Right lobe of liver (tissue), 6 donors: Measurements from ENCODE around the gene CA9. TPM values are rescaled to one million over a fixed set of nuclear protein-coding genes. Genes with fewer than 3 reads are reported as not detected.

Experiments
- ATAC-seq, 4 donors: fragments of 200-7000 bp; cut with Tn5 transposase; one replicate each; pipeline ENCODE4 v1.9.1; 2020; ENCODE audit warnings: mild to moderate bottlenecking in 4 of 4, moderate library complexity in 4 of 4
- DNase-seq, 3 donors: peaks; one replicate each; pipeline ENCODE4 v3.0.0-alpha.2; 2020
- H3K27ac ChIP-seq, 3 donors: fragments of 200-600 bp; one replicate each; pipeline ENCODE4 v1.8.0; 2022
- H3K27me3 ChIP-seq, 2 donors: fragments of 200-600 bp; one replicate each; pipeline ENCODE4 v1.8.0; 2022
- H3K36me3 ChIP-seq, 4 donors: fragments of 200-600 bp; sonication (generic) in 1 of 4; one replicate each; pipeline versions ENCODE4 v1.5.1 to v1.8.0; 2017 to 2022; ENCODE audit warnings: control low read depth in 1 of 4
- H3K4me1 ChIP-seq, 4 donors: fragments of 200-600 bp; sonication (generic) in 1 of 4; one replicate each; pipeline versions ENCODE4 v1.5.1 to v1.8.0; 2017 to 2022; ENCODE audit warnings: control low read depth in 1 of 4
- H3K4me3 ChIP-seq, 3 donors: fragments of 200-600 bp; one replicate each; pipeline ENCODE4 v1.8.0; 2022
- H3K9me3 ChIP-seq, 4 donors: fragments of 200-600 bp; sonication (generic) in 1 of 4; one replicate each; pipeline versions ENCODE4 v1.5.1 to v1.8.0; 2017 to 2022; ENCODE audit warnings: control low read depth in 1 of 4
- POLR2A ChIP-seq: fragments of 450-650 bp; IDR thresholded peaks from one replicate; pipeline ENCODE4 v1.6.1; 2017; ENCODE audit warnings: antibody characterized with exemption, mild to moderate bottlenecking
- WGBS: methylation state at CpG from one replicate; pipeline ENCODE4 v1.1.6; 2018; ENCODE audit warnings: low coverage, low lambda C conversion rate; ENCODE audit not compliant: insufficient coverage; ENCODE audit errors: missing lambda C conversion rate; 5-methylcytosine and 5-hydroxymethylcytosine counted together
- intact Hi-C, 2 donors: fragments of 100-400 bp; cut with DNase I; formaldehyde crosslinking; loops; one replicate each; pipeline versions ENCODE4 v1.11.2 to v1.14.1; 2022
- total RNA-seq, 6 experiments: library from RNA; depleted of rRNA in 2 of 6; stranded (reverse); fragments of >200 nt in 2 of 6; fragmentation: NEBNext Ultra II Directional in 3 of 6; extraction: Animal tissue kit (Norgen Biotek cat#: 25700) in 3 of 6; gene quantifications; one replicate each; pipeline versions ENCODE4 v1.1.0 to v1.2.4, GENCODE V29; 2016 to 2023
- TF ChIP-seq, protein P1 (sequence below), 4 donors: fragments of 200-600 bp in 3 of 4; fragments of 450-650 bp in 1 of 4; IDR thresholded peaks; one replicate each; pipeline versions ENCODE4 v1.5.1 to v1.8.0; 2016 to 2022; ENCODE audit warnings: antibody characterized with exemption in 4 of 4, mild to moderate bottlenecking in 2 of 4
- donor health status: DM: no; HTN: yes; CAD: no.
- donor health status: DM: no; HTN: no; CAD: no.
- donor health status: DM: no; HTN: no; CAD: no.
- donor health status: DM: no; HTN: yes; CAD: no.
- donor health status: DM: no; HTN: yes; CAD: no.

Gene CA9
- total RNA-seq, 6 experiments from 2014 or later = 0.64 to 1.6 (median 0.93) TPM; not detected in 1

DNA sequence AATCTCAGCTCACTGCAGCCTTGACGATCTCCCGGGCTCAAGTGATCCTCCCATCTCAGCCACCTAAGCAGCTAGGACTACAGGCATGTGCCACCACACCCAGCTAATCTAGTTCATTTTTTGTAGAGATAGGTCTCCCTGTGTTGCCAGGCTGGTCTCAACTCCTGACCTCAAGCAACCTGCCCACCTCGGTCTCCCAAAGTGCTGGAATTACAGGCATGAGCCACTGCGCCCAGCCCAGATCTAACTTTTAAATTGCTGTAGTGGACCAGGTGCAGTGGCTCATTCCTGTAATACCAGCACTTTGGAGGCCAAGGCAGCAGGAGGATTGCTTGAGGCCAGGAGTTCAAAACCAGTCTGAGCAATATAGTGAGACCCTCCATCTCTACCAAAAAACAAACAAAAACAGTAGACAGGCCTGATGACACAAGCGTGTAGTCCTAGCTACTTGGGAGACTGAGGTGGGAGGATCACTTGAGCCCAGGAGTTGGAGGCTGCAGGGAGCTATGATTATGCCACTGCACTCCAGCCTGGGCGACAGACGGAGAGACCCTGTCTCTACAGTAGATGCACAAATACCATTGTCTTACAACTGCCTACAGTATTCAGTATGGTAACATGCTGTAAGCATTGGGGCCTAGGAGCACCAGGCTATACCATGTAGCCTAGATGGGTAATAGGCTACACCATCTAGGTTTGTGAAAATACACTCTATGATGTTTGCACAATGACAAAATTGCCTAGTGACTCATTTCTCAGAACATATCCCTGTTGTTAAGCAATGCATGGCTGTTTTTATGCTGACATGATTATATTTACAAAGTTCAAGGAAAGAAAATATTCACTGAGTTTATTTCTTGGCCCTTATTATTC lies 21.5 kb upstream of the CA9 start:
- no peak overlapping the region for H3K4me3 ChIP-seq
- peaks cover 0 to 7% (median 0%) of the 10 kb centered on the region in 4 donors for H3K4me1 ChIP-seq
- H3K9me3 ChIP-seq = no peaks in the 10 kb centered on the region
- H3K36me3 ChIP-seq = no peaks in the 10 kb centered on the region
- ATAC-seq (peak in 3 of 4 donors; percentile 7 to 67 (median 23)), DNase-seq (no peak)
- WGBS = 88% methylated on average over 7 of the region's 7 CpGs
- no peak for TF ChIP-seq POLR2A
- TF ChIP-seq, protein P1, sequence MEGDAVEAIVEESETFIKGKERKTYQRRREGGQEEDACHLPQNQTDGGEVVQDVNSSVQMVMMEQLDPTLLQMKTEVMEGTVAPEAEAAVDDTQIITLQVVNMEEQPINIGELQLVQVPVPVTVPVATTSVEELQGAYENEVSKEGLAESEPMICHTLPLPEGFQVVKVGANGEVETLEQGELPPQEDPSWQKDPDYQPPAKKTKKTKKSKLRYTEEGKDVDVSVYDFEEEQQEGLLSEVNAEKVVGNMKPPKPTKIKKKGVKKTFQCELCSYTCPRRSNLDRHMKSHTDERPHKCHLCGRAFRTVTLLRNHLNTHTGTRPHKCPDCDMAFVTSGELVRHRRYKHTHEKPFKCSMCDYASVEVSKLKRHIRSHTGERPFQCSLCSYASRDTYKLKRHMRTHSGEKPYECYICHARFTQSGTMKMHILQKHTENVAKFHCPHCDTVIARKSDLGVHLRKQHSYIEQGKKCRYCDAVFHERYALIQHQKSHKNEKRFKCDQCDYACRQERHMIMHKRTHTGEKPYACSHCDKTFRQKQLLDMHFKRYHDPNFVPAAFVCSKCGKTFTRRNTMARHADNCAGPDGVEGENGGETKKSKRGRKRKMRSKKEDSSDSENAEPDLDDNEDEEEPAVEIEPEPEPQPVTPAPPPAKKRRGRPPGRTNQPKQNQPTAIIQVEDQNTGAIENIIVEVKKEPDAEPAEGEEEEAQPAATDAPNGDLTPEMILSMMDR (IDR thresholded peaks at IDR 0.05) = no peak
- intact Hi-C loops = no loop called here
- peak overlapping the region in 1 of 3 donors; percentile 60 for H3K27ac ChIP-seq
- H3K27me3 ChIP-seq = no peaks in the 10 kb centered on the region

DNA sequence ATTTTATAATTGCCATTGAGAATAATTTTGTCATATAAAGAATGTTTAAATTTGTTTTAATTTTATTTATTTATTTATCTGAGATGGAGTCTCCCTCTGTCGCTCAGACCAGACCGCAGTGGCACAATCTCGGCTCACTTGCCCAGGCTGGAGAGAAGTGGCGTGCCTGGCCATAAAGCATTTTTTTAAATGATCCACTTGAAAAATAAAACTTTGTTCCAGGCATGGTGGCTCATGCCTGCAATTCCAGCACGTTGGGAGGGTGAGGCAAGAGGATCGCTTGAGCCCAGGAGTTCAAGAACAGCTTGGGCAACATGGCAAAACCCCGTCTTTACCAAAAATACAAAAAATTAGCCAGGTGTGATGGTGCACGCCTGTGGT lies 20.9 kb upstream of the CA9 start:
- Histone ChIP-seq H3K36me3 (no peaks in the 10 kb centered on the region), H3K4me1 (peaks cover 0 to 7% (median 0%) of the 10 kb centered on the region in 4 donors), H3K27me3 (no peaks in the 10 kb centered on the region), H3K27ac (peak overlapping the region in 1 of 3 donors; percentile 60), H3K9me3 (no peaks in the 10 kb centered on the region), H3K4me3 (no peak overlapping the region)
- ATAC-seq (no peak), DNase-seq (no peak)
- intact Hi-C loops = no loop called here
- 95% methylated on average over 8 of the region's 8 CpGs for WGBS
- no peak for TF ChIP-seq POLR2A
- TF ChIP-seq, protein P1 (IDR thresholded peaks at IDR 0.05) = no peak

DNA sequence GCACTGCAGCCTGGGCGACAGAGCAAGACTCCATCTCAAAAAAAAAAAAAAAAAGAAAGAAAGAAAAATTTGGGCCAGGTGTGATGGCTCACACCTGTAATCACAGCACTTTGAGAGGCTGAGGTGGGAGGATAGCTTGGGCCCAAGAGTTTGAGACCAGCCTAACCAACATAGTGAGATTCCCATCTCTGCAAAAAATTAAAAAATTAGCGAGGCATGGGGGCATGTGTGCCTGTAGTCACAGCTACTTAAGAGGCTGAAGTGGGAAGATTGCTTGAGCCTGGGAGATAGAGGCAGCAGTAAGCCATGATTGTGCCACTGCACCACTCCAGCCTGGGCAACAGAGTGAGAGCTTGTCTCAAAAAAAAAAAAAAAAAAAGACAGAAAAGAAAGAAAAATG lies 20.1 kb upstream of the CA9 start:
- Histone ChIP-seq H3K27ac (no peak overlapping the region), H3K36me3 (no peaks in the 10 kb centered on the region), H3K4me3 (no peak overlapping the region), H3K9me3 (no peaks in the 10 kb centered on the region), H3K4me1 (peaks cover 0 to 7% (median 0%) of the 10 kb centered on the region in 4 donors), H3K27me3 (no peaks in the 10 kb centered on the region)
- intact Hi-C loops = no loop called here
- ATAC-seq (no peak), DNase-seq (no peak)
- WGBS = 84% methylated on average over 2 of the region's 2 CpGs
- TF ChIP-seq POLR2A = no peak
- TF ChIP-seq, protein P1 (IDR thresholded peaks at IDR 0.05) = no peak

- Histone ChIP-seq H3K27me3 (no peaks in the 10 kb centered on the region), H3K9me3 (no peaks in the 10 kb centered on the region), H3K36me3 (no peaks in the 10 kb centered on the region), H3K4me1 (peaks cover 0 to 20% (median 3%) of the 10 kb centered on the region in 4 donors), H3K4me3 (no peak overlapping the region), H3K27ac (peak overlapping the region in 1 of 3 donors; percentile 95)
- intact Hi-C loops = no loop called here
- DNase-seq = no peak
- no peak for TF ChIP-seq POLR2A
- TF ChIP-seq, protein P1 (IDR thresholded peaks at IDR 0.05) = no peak
- WGBS = 90% methylated on average over 10 of the region's 17 CpGs
- no peak for ATAC-seq
These were observed 17.4 kb upstream of the CA9 start for GRCh38 chr9:35656348-35656747.
